ENCODE results near the gene RIPPLY2.
"Not testable (repeated sequence)": the region's sequence is repeated elsewhere in the genome, so short reads cannot be mapped to it uniquely, and the experiment has no call there.

The RIPPLY2 gene

GRCh38 chr6:83853178-83854000 is at the start of gene RIPPLY2:
Gene RIPPLY2, plus strand, starts transcription at chr6:83853360. Its CDS starts 57 bp downstream, at chr6:83853417.
- no peak for DNase-seq (ENCODE audit: low spot score)

GRCh38 chr6:83803492-83803891 is 49.7 kb upstream of the RIPPLY2 start:
- DNase-seq (ENCODE audit: low spot score), result not testable (repeated sequence)

DNA sequence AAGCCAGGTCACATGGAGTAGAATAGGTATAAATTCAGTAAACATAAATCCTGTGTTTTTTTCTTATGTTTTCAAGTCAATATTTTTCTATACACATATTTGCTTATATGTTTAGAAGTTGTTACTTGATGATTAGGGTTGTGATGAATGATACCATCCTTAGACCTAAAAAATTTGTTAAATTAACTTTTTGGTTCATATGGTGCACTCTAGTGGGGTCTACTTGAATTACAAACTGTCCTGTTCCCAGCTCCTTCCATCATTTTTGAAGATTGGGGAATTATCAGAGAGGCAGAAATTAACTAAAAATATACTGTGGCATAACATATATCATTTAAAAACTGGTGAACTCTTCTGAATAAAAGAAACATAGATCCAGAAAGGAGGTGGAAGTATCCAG is 48.3 kb upstream of the RIPPLY2 start:
- DNase-seq (ENCODE audit: low spot score), result no peak

DNA sequence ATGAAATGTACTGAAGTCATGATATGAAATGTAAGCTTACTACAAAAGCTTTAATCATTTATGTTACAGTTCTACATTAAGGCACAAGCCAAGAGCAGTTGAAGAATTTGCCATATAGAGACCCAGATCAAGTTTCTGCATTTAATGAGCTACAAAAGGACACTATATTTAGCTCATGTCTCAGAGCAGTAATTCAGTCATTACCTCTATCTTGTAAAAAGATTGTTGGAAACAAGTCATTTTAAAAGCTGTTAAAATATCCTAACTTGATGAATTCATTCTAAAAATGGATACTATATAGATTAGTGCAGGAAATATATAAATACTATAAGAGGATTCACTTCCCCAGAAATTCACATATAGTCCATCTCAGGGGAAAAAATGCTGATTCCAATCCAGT is 45.2 kb upstream of the RIPPLY2 start:
- no peak for DNase-seq (ENCODE audit: low spot score)

GRCh38 chr6:83808926-83809325 is 44.2 kb upstream of the RIPPLY2 start:
- no peak for DNase-seq (ENCODE audit: low spot score)

GRCh38 chr6:83812595-83812994 is 40.6 kb upstream of the RIPPLY2 start:
- DNase-seq (ENCODE audit: low spot score), result no peak

DNA sequence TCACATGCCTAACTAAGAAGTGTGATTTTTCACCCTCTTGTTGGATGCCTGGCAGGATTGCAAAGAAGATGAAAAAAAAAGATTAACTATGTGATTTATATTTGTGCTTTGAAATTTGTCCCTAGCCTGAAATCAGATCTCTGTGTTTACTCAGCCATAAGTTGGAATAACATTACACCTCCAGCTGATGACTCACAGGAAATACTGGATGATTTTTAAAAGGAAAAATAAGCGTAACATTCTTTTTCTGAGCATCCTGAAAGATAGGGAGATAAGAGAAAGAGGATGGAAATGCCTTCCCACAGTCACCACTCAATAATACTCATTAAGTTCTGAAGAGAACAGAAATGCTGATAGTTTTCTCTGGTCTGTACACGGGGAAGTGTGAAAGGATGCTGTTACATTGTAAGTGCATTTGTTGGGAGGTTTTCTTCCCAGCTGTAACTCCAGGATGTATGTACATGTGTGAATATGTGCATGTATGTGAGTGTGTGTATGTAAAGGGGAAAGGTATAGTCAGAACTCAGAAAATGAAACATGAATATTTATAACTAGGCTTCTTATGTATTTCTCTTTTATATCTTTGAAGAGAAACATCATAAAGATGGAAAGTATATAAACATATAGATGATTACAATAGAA is 37.4 kb upstream of the RIPPLY2 start:
- DNase-seq (ENCODE audit: low spot score), result no peak

GRCh38 chr6:83822629-83823169 is 30.5 kb upstream of the RIPPLY2 start:
- no peak for DNase-seq (ENCODE audit: low spot score)

DNA sequence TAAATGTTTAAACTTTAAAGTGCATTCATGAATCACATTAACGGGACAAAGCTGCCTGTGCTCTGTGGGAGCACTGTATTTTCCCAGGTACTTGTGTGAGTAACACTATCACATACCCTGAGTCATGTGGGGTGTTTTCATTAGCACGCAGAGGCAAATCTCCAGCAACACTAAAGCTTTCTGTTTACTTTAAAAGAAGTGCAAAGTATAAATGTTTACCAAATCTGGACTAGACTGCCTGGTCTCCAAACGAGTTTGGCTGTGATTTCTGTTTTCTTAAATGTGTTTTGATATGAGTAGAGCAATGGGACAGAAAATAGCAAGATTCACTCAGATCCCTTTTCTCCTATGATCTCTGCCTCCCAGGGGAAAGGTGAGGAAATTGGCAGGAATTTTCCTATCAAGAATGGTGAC is 28.8 kb upstream of the RIPPLY2 start:
- no peak for DNase-seq (ENCODE audit: low spot score)

GRCh38 chr6:83824831-83825230 is 28.3 kb upstream of the RIPPLY2 start:
- DNase-seq (ENCODE audit: low spot score), result no peak

DNA sequence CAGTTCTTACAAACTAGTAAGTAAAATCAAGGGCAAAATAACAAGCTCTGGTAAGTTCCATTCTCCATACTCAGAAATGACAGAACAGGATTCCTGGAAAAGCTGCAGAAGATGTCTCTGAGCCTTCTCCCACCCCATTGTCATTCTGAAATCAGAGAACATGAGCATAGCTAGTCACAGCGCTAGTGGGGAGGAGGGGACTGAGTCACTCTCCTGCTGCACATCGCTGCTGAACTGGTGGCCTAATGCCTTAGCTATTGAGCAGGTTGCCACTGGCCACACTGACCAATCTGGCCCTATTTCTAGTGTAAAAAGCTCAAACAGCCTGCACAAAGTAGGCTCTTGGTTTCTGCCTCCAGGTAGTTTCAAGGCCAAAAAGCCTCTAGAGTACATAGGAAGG is 26.1 kb upstream of the RIPPLY2 start:
- no peak for DNase-seq (ENCODE audit: low spot score)

GRCh38 chr6:83838727-83839126 is 14.4 kb upstream of the RIPPLY2 start:
- DNase-seq (ENCODE audit: low spot score), result no peak

DNA sequence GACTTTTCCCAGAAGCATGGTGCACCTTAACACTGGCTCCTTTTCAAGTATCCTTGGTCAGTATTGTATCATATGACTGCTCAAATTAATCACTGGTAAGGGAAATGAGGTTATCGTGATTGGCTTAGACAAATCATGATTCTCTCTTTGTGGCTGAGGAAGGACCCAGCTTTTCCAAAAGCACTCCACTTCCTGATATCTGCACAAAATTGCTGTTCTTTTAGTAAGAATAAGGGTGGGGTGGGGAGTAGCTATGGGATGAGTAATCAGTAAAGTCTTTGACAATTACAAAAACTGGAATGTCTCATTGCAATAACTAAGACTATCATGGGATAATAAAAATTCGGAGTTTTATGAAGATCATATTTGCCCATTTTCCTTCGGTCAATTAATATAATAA is 9.0 kb upstream of the RIPPLY2 start:
- DNase-seq (ENCODE audit: low spot score), result no peak

- DNase-seq (ENCODE audit: low spot score), result no peak
Measured at GRCh38 chr6:83846291-83846690, 6.9 kb upstream of the RIPPLY2 start.

DNA sequence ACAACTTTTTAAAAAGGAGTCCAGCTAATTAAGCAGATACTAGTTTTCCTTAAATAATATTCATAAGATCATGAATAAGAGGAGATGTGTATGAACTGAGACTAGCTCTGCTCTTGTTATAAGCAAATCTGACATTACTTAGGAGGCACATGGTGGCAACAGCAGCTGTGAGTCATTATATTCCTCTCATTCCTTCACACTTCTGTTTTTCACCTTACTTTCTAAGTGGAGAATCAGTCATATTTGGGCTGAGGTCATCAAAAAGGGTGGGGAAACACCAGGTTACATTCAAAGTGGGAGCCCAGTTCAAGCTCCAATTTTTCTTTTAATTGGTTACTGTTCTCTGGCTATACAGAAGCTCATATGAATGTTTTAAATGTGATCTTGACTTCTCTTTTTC is 6.0 kb upstream of the RIPPLY2 start:
- no peak for DNase-seq (ENCODE audit: low spot score)

GRCh38 chr6:83849127-83849526 is 4.0 kb upstream of the RIPPLY2 start:
- no peak for DNase-seq (ENCODE audit: low spot score)

DNA sequence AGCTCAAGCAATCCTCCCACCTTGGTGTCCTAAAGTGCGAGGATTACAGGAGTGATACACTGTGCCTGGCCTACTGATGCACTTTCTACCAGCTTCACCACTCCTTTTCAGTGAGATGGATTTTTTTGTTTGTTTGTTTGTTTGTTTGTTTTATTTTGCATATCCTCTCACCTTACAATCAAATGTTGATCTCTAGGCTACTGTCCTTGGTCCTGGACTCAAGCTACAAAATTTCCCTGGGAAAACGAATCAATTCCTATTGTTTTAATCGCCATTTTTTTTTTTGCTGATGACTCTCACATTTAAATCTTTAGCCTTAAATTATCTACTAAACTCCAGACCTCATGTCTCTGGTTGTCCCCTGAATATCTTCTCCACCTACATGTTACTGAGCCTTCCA is 3.5 kb upstream of the RIPPLY2 start:
- DNase-seq (ENCODE audit: low spot score), result no peak

GRCh38 chr6:83852528-83853177 is 507 bp upstream of the RIPPLY2 start:
- no peak for DNase-seq (ENCODE audit: low spot score)

DNA sequence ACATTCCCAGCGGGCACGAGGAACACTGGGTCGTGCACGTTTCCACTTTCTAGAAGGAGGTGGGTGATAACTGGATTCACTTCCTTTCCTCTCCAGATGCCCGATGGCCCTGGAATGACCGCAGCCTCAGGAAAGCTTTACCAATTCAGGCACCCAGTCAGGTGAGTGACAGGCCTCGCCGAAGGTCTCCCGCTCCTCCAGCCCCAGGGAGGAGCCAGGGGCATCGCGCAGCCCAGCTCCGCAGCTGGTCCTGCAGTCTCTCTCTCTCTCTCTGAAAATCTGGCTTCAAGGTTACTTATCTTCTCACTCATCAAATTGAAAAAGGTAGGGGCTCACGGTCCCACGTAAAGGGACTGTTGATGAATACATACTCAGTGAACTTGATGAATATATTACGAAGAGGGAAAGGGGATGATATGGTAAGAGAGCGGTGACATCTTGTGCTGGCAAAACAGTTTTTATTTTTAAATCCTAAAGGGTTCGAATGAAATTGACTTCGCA is 891 bp downstream of the RIPPLY2 start:
- DNase-seq (ENCODE audit: low spot score), result no peak

DNA sequence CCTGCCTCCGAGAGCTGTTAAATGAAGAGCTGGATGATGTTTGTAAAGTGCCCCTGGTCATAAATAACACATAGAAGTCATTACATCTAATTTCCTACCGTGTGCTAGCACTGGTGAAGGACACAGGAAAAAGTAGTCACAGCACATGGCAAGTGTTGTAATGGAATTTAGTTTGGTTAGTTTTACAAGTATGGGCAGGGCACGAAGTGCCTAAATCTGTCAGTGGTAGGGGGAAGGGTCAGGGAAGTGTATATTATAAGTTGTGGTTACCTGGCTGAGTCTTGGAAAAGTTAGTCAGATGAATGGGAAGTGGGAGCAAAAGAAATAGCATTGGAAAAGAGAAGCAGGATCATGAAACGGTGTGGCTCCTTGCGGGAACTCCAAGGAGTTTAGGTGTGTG is 1.6 kb downstream of the RIPPLY2 start:
- no peak for DNase-seq (ENCODE audit: low spot score)

DNA sequence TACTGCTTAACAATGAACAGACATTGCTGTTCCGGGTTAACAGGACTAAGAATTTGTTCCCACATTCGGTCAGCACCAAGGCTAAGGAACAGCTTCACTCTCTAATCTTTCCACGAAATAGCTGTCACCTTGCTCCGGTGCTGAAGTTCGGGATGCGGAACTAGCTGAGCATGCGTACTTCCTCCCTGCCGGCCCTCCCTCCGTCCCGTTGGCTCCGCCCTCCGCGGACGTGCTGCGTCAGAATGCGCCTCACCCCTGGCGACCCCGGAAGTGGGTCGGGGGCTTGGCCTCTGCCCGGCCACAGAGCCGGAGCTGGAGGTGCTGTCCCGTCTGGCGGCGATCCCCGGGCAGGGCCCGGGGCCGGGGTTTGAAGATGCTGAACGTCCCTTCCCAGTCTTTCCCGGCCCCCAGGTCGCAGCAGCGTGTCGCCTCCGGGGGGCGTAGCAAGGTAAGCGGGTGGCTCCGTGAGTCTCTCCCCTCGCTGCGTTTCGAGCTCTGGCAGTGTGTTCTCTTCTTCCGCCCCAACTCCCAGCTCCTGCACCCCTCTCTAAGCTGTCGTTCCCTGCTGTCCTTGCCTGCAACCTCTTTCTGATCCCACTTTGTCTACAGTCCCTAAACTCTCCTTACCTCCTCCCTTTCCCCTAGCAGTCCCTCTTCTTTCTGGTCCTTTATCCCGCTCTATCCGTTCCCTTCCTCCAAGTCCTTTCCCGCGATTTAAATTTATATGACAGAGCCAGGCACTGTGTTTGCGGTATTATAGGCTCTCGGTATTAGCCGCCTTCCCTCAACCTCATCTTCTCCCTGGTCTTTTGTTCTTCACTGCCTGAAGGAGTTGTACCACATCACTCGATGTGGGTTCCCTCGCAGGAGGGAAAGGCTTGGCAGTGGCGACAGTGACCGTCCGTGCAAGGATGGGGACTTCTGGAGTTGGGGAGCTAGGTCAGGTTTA is 6.5 kb downstream of the RIPPLY2 start, which contains the start of gene CYB5R4:
CYB5R4 (plus strand) TSS at position 280 of the 949 bp plus-strand sequence; CDS start at position 374, 94 bp downstream.
- peak; percentile 96 for DNase-seq (ENCODE audit: low spot score)

All from NAMALWA (cell line).